Hematopoietic multipotent progenitor cell treated with erythropoietin and hydrocortisone succinate and interleukin-3 and kit ligand, for 15 days (in vitro differentiated cells): ENCODE results near the gene RPUSD2.

Experiments
- DNase-seq: peaks from one replicate; pipeline ENCODE4 v3.0.0-alpha.2; 2015; ENCODE audit warnings: low spot score

Gene RPUSD2

GRCh38 chr15:40623361-40623760 is 54.3 kb downstream of the RPUSD2 start:
- peak; percentile 30 for DNase-seq
